Measurements from ENCODE around the gene EXTL1. TPM values are rescaled to one million over a fixed set of nuclear protein-coding genes. Genes with fewer than 3 reads are reported as not detected.
A peak's percentile ranks its signal among the peaks of the same experiment; 100 is the strongest.

Gene EXTL1
- total RNA-seq, 1 donor from 2014 or later = 26.4 TPM

GRCh38 chr1:26028490-26028980, 7.0 kb downstream of the EXTL1 start:
- Mint-ChIP-seq H3K4me1 (ENCODE audit: low read depth, unreplicated experiment) (peaks cover 21% of the 10 kb centered on the region), H3K27me3 (ENCODE audit: low read depth, unreplicated experiment) (no peaks in the 10 kb centered on the region), H3K36me3 (ENCODE audit: low read depth, unreplicated experiment) (peaks cover 16% of the 10 kb centered on the region), H3K27ac (ENCODE audit: unreplicated experiment) (no peak overlapping the region), H3K9me3 (ENCODE audit: unreplicated experiment) (no peaks in the 10 kb centered on the region), H3K4me3 (ENCODE audit: unreplicated experiment) (no peak overlapping the region)
- DNase-seq (ENCODE audit: low read depth) (no peak), FAIRE-seq (no peak)
- H4K20me1 ChIP-seq (ENCODE audit: insufficient read depth, low read length) = no peaks in the 10 kb centered on the region
- no peak overlapping the region for H3K9ac ChIP-seq (ENCODE audit: low read length)
- peaks cover 20% of the 10 kb centered on the region for H3K4me1 ChIP-seq (ENCODE audit: insufficient read depth, low read length)
- TF ChIP-seq CTCF (IDR thresholded peaks at IDR 0.05; ENCODE audit: insufficient read depth, low read depth, low read length) (no peak), EZH2 (IDR thresholded peaks at IDR 0.05; ENCODE audit: insufficient read depth, low read length) (no peak)
- H3K36me3 ChIP-seq (ENCODE audit: insufficient read depth, low read length) = no peaks in the 10 kb centered on the region
- H3K9me3 ChIP-seq (ENCODE audit: insufficient read depth, low read depth, low read length) = no peaks in the 10 kb centered on the region
- H3K4me3 ChIP-seq (ENCODE audit: insufficient read depth, low read depth, low read length) = no peak overlapping the region
- H2AFZ ChIP-seq (ENCODE audit: low read depth, low read length) = no peak overlapping the region
- no peaks in the 10 kb centered on the region for H3K27me3 ChIP-seq (ENCODE audit: insufficient read depth, low read length)
- H3K79me2 ChIP-seq (ENCODE audit: insufficient read depth, low read length) = peaks cover 5% of the 10 kb centered on the region
- H3K4me2 ChIP-seq (ENCODE audit: low read length) = peak overlapping the region; percentile 0
- no peak overlapping the region for H3K27ac ChIP-seq (ENCODE audit: low read depth, low read length)

GRCh38 chr1:26029054-26029863, 7.7 kb downstream of the EXTL1 start:
- H3K36me3 ChIP-seq (ENCODE audit: insufficient read depth, low read length) = no peaks in the 10 kb centered on the region
- no peak for DNase-seq (ENCODE audit: low read depth)
- H4K20me1 ChIP-seq (ENCODE audit: insufficient read depth, low read length) = no peaks in the 10 kb centered on the region
- Mint-ChIP-seq H3K9me3 (ENCODE audit: unreplicated experiment) (no peaks in the 10 kb centered on the region), H3K27ac (ENCODE audit: unreplicated experiment) (no peak overlapping the region), H3K36me3 (ENCODE audit: low read depth, unreplicated experiment) (peaks cover 19% of the 10 kb centered on the region), H3K4me1 (ENCODE audit: low read depth, unreplicated experiment) (peaks cover 23% of the 10 kb centered on the region), H3K4me3 (ENCODE audit: unreplicated experiment) (no peak overlapping the region), H3K27me3 (ENCODE audit: low read depth, unreplicated experiment) (peaks cover 3% of the 10 kb centered on the region)
- no peak overlapping the region for H3K9ac ChIP-seq (ENCODE audit: low read length)
- no peaks in the 10 kb centered on the region for H3K9me3 ChIP-seq (ENCODE audit: insufficient read depth, low read depth, low read length)
- no peak for FAIRE-seq
- no peak overlapping the region for H3K27ac ChIP-seq (ENCODE audit: low read depth, low read length)
- peaks cover 13% of the 10 kb centered on the region for H3K4me1 ChIP-seq (ENCODE audit: insufficient read depth, low read length)
- no peak overlapping the region for H3K4me3 ChIP-seq (ENCODE audit: insufficient read depth, low read depth, low read length)
- no peaks in the 10 kb centered on the region for H3K27me3 ChIP-seq (ENCODE audit: insufficient read depth, low read length)
- H3K4me2 ChIP-seq (ENCODE audit: low read length) = no peak overlapping the region
- peaks cover 3% of the 10 kb centered on the region for H3K79me2 ChIP-seq (ENCODE audit: insufficient read depth, low read length)
- TF ChIP-seq CTCF (IDR thresholded peaks at IDR 0.05; ENCODE audit: insufficient read depth, low read depth, low read length) (no peak), EZH2 (IDR thresholded peaks at IDR 0.05; ENCODE audit: insufficient read depth, low read length) (no peak)
- H2AFZ ChIP-seq (ENCODE audit: low read depth, low read length) = no peak overlapping the region
